ENCODE measurements around the gene GPR26. TPM values are rescaled to one million over a fixed set of nuclear protein-coding genes. Genes with fewer than 3 reads are reported as not detected.

GPR26 gene
- total and polyA plus RNA-seq, 8 donors, result not detected

GRCh38 chr10:123665491-123666286 is 466 bp upstream of the GPR26 start:
- Histone ChIP-seq H3K4me1 (no peaks in the 10 kb centered on the region), H3K36me3 (no peaks in the 10 kb centered on the region), H3K27ac (no peak overlapping the region), H3K9me3 (peaks cover 0 to 18% (median 9%) of the 10 kb centered on the region in 4 donors), H3K4me3 (no peak overlapping the region), H3K27me3 (peaks cover 3 to 78% (median 5%) of the 10 kb centered on the region in 3 donors)
- WGBS, 5 donors, result 9 to 15% (median 12%) methylated on average over 39 to 47 of the region's 47 CpGs
- intact Hi-C loops (cut with DNase I; ENCODE audit: low total_unique reads), result no loop called here
- TF ChIP-seq CTCF (IDR thresholded peaks at IDR 0.05), result no peak
- no peak for TF ChIP-seq POLR2AphosphoS5 (IDR thresholded peaks at IDR 0.05)
- TF ChIP-seq EP300 (IDR thresholded peaks at IDR 0.05), result no peak
- TF ChIP-seq POLR2A (IDR thresholded peaks at IDR 0.05), result no peak
- DNase-seq, result no peak

GRCh38 chr10:123669886-123670285 is 3.7 kb downstream of the GPR26 start:
- Histone ChIP-seq H3K9me3 (peaks cover 0 to 8% (median 0%) of the 10 kb centered on the region in 4 donors), H3K27ac (no peak overlapping the region), H3K36me3 (no peaks in the 10 kb centered on the region), H3K4me1 (no peaks in the 10 kb centered on the region), H3K27me3 (peaks cover 3 to 70% (median 5%) of the 10 kb centered on the region in 3 donors), H3K4me3 (no peak overlapping the region)
- TF ChIP-seq POLR2A (IDR thresholded peaks at IDR 0.05) (no peak), CTCF (IDR thresholded peaks at IDR 0.05) (no peak), EP300 (IDR thresholded peaks at IDR 0.05) (no peak), POLR2AphosphoS5 (IDR thresholded peaks at IDR 0.05) (no peak)
- intact Hi-C loops (cut with DNase I; ENCODE audit: low total_unique reads), result no loop called here
- DNase-seq, result no peak

GRCh38 chr10:123673198-123673597 is 7.0 kb downstream of the GPR26 start:
- no peak for TF ChIP-seq POLR2A (IDR thresholded peaks at IDR 0.05)
- no peak for TF ChIP-seq CTCF (IDR thresholded peaks at IDR 0.05)
- TF ChIP-seq EP300 (IDR thresholded peaks at IDR 0.05), result no peak
- TF ChIP-seq POLR2AphosphoS5 (IDR thresholded peaks at IDR 0.05), result no peak
- intact Hi-C loops (cut with DNase I; ENCODE audit: low total_unique reads), result no loop called here
- H3K36me3 ChIP-seq, result no peaks in the 10 kb centered on the region
- no peak overlapping the region for H3K27ac ChIP-seq
- H3K9me3 ChIP-seq, result no peaks in the 10 kb centered on the region
- peaks cover 0 to 49% (median 0%) of the 10 kb centered on the region in 3 donors for H3K27me3 ChIP-seq
- WGBS, 5 donors, result 67 to 81% (median 72%) methylated on average over 1 of the region's 1 CpG
- no peak overlapping the region for H3K4me3 ChIP-seq
- DNase-seq, result no peak
- no peaks in the 10 kb centered on the region for H3K4me1 ChIP-seq

GRCh38 chr10:123674741-123675140 is 8.6 kb downstream of the GPR26 start:
- intact Hi-C loops (cut with DNase I; ENCODE audit: low total_unique reads), result no loop called here
- H3K27me3 ChIP-seq, result peaks cover 0 to 39% (median 0%) of the 10 kb centered on the region in 3 donors
- no peaks in the 10 kb centered on the region for H3K4me1 ChIP-seq
- no peaks in the 10 kb centered on the region for H3K9me3 ChIP-seq
- TF ChIP-seq POLR2A (IDR thresholded peaks at IDR 0.05) (no peak), CTCF (IDR thresholded peaks at IDR 0.05) (no peak), EP300 (IDR thresholded peaks at IDR 0.05) (no peak), POLR2AphosphoS5 (IDR thresholded peaks at IDR 0.05) (no peak)
- 77 to 86% (median 80%) methylated on average over 11 of the region's 11 CpGs for WGBS, 5 donors
- H3K4me3 ChIP-seq, result no peak overlapping the region
- no peaks in the 10 kb centered on the region for H3K36me3 ChIP-seq
- H3K27ac ChIP-seq, result no peak overlapping the region
- no peak for DNase-seq
